HepG2 (cell line): ENCODE data around the gene ARRDC4. TPM values are rescaled to one million over a fixed set of nuclear protein-coding genes. Genes with fewer than 3 reads are reported as not detected.

ENCODE experiments used
- FOXM1 ChIP-seq: sonication (generic); formaldehyde crosslinking; IDR thresholded peaks from 2 replicates; pipeline ENCODE4 v1.5.0; 2020; ENCODE audit warnings: missing genetic modification reagents
- NRL ChIP-seq: sonication (generic); formaldehyde crosslinking; IDR thresholded peaks from 2 replicates; pipeline ENCODE4 v1.5.0; 2020; ENCODE audit warnings: missing genetic modification reagents, mild to moderate bottlenecking, moderate library complexity, borderline replicate concordance
- TAF15 ChIP-seq: fragments of 200-400 bp; formaldehyde crosslinking; IDR thresholded peaks from one replicate; pipeline ENCODE4 v1.6.1; 2018; ENCODE audit warnings: mild to moderate bottlenecking, low read depth, low read length; ENCODE audit not compliant: poor library complexity, severe bottlenecking
- ZNF546 ChIP-seq: sonication (generic); formaldehyde crosslinking; conservative IDR thresholded peaks from 2 replicates; pipeline ENCODE4 v1.8.1; 2023; ENCODE audit warnings: mild to moderate bottlenecking, missing genetic modification reagents
- ZNF720 ChIP-seq: sonication (generic); formaldehyde crosslinking; IDR thresholded peaks from 2 replicates; pipeline ENCODE4 v1.4.0; 2020; ENCODE audit warnings: missing genetic modification reagents
- ZNF737 ChIP-seq: sonication (generic); formaldehyde crosslinking; IDR thresholded peaks from 2 replicates; pipeline ENCODE4 v1.5.0; 2020; ENCODE audit warnings: missing genetic modification reagents, mild to moderate bottlenecking, borderline replicate concordance
- polyA plus RNA-seq, 8 experiments: library from polyadenylated mRNA; depleted of rRNA in 3 of 8; stranded (reverse) in 7 of 8; unstranded in 1 of 8; fragments of >200 nt; fragmentation: Illumina TruSeq in 4 of 8; extraction: Trizol in 4 of 8; gene quantifications; 2 replicates each; pipeline versions ENCODE4 v1.2.1 to v1.2.3, GENCODE V29; 2011 to 2016; ENCODE audit warnings: low read depth in 4 of 8, missing spikeins in 1 of 8, mixed read lengths in 1 of 8; ENCODE audit not compliant: insufficient read depth in 1 of 8
- total RNA-seq, 5 experiments: library from RNA; depleted of rRNA; stranded (reverse); fragments of >200 nt; fragmentation: Illumina TruSeq; extraction: Trizol; gene quantifications; 2 replicates each; pipeline ENCODE4 v1.2.3, GENCODE V29; 2016; ENCODE audit warnings: low read depth in 1 of 5
- TF ChIP-seq, protein P1 (sequence below): sonication (generic); formaldehyde crosslinking; IDR thresholded peaks from 2 replicates; pipeline ENCODE4 v1.5.0; 2020; ENCODE audit warnings: missing genetic modification reagents
- TF ChIP-seq, protein P2 (sequence below): IDR thresholded peaks from 2 replicates; pipeline ENCODE4 v1.4.0; 2020; ENCODE audit warnings: mild to moderate bottlenecking, missing genetic modification reagents
- TF ChIP-seq, protein P3 (sequence below): sonication (generic); formaldehyde crosslinking; IDR thresholded peaks from 2 replicates; pipeline ENCODE4 v1.8.1; 2022; ENCODE audit warnings: low read depth, mild to moderate bottlenecking, missing genetic modification reagents
- TF ChIP-seq, protein P4 (sequence below): sonication (generic); formaldehyde crosslinking; conservative IDR thresholded peaks from 2 replicates; pipeline ENCODE4 v1.8.0; 2022; ENCODE audit warnings: mild to moderate bottlenecking, moderate library complexity, missing genetic modification reagents
- TF ChIP-seq, protein P5 (sequence below): sonication (generic); formaldehyde crosslinking; IDR thresholded peaks from 2 replicates; pipeline ENCODE4 v1.9.0; 2021; ENCODE audit warnings: missing genetic modification reagents, borderline replicate concordance
- TF ChIP-seq, protein P6 (sequence below): conservative IDR thresholded peaks from 2 replicates; pipeline ENCODE4 v1.6.1; 2018; ENCODE audit warnings: missing genetic modification reagents
- TF ChIP-seq, protein P7 (sequence below): sonication (generic); formaldehyde crosslinking; IDR thresholded peaks from 2 replicates; pipeline ENCODE4 v1.4.0; 2020; ENCODE audit warnings: missing genetic modification reagents

The ARRDC4 gene
- total and polyA plus RNA-seq, 2 of the 13 experiments (the other 11 are each of a cell fraction or from before 2014, with no cell fraction given), result 1.5 to 2.5 TPM

DNA sequence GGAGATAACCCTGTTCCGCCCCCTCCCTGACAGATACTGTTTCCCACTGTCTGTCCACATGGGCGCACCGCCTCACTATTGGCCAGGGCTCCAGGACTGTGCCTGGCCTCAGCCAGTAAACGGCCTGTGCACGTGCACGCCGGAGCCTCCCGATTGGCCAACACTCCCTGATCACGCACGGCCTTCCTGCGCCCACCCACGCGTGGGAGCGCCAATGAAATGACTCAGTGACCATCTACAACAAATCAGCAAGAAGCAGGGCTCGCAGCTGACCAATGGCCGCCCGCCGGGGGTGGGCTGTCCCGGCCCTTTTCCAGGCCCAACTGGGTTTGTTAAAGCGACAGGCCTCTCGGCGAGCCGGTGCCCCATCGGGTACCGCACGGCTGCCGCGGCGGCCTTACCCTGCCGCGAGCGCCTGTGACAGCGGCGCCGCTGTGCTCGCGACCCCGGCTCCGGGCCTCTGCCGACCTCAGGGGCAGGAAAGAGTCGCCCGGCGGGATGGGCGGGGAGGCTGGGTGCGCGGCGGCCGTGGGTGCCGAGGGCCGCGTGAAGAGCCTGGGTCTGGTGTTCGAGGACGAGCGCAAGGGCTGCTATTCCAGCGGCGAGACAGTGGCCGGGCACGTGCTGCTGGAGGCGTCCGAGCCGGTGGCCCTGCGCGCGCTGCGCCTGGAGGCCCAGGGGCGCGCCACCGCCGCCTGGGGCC is at the start of gene ARRDC4 (continued):
- TF ChIP-seq, protein P1, sequence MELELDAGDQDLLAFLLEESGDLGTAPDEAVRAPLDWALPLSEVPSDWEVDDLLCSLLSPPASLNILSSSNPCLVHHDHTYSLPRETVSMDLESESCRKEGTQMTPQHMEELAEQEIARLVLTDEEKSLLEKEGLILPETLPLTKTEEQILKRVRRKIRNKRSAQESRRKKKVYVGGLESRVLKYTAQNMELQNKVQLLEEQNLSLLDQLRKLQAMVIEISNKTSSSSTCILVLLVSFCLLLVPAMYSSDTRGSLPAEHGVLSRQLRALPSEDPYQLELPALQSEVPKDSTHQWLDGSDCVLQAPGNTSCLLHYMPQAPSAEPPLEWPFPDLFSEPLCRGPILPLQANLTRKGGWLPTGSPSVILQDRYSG (CRISPR knock-in tag), result no peak
- TF ChIP-seq, protein P2, sequence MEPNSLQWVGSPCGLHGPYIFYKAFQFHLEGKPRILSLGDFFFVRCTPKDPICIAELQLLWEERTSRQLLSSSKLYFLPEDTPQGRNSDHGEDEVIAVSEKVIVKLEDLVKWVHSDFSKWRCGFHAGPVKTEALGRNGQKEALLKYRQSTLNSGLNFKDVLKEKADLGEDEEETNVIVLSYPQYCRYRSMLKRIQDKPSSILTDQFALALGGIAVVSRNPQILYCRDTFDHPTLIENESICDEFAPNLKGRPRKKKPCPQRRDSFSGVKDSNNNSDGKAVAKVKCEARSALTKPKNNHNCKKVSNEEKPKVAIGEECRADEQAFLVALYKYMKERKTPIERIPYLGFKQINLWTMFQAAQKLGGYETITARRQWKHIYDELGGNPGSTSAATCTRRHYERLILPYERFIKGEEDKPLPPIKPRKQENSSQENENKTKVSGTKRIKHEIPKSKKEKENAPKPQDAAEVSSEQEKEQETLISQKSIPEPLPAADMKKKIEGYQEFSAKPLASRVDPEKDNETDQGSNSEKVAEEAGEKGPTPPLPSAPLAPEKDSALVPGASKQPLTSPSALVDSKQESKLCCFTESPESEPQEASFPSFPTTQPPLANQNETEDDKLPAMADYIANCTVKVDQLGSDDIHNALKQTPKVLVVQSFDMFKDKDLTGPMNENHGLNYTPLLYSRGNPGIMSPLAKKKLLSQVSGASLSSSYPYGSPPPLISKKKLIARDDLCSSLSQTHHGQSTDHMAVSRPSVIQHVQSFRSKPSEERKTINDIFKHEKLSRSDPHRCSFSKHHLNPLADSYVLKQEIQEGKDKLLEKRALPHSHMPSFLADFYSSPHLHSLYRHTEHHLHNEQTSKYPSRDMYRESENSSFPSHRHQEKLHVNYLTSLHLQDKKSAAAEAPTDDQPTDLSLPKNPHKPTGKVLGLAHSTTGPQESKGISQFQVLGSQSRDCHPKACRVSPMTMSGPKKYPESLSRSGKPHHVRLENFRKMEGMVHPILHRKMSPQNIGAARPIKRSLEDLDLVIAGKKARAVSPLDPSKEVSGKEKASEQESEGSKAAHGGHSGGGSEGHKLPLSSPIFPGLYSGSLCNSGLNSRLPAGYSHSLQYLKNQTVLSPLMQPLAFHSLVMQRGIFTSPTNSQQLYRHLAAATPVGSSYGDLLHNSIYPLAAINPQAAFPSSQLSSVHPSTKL (CRISPR knock-in tag), result peak; percentile 65
- TF ChIP-seq, protein P3, sequence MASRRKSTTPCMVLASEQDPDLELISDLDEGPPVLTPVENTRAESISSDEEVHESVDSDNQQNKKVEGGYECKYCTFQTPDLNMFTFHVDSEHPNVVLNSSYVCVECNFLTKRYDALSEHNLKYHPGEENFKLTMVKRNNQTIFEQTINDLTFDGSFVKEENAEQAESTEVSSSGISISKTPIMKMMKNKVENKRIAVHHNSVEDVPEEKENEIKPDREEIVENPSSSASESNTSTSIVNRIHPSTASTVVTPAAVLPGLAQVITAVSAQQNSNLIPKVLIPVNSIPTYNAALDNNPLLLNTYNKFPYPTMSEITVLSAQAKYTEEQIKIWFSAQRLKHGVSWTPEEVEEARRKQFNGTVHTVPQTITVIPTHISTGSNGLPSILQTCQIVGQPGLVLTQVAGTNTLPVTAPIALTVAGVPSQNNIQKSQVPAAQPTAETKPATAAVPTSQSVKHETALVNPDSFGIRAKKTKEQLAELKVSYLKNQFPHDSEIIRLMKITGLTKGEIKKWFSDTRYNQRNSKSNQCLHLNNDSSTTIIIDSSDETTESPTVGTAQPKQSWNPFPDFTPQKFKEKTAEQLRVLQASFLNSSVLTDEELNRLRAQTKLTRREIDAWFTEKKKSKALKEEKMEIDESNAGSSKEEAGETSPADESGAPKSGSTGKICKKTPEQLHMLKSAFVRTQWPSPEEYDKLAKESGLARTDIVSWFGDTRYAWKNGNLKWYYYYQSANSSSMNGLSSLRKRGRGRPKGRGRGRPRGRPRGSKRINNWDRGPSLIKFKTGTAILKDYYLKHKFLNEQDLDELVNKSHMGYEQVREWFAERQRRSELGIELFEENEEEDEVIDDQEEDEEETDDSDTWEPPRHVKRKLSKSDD (CRISPR knock-in tag), result no peak
- TF ChIP-seq NRL (CRISPR knock-in tag) (no peak), FOXM1 (no peak), ZNF546 (no peak), TAF15 (no peak), ZNF720 (no peak), ZNF737 (no peak)
- TF ChIP-seq, protein P4, sequence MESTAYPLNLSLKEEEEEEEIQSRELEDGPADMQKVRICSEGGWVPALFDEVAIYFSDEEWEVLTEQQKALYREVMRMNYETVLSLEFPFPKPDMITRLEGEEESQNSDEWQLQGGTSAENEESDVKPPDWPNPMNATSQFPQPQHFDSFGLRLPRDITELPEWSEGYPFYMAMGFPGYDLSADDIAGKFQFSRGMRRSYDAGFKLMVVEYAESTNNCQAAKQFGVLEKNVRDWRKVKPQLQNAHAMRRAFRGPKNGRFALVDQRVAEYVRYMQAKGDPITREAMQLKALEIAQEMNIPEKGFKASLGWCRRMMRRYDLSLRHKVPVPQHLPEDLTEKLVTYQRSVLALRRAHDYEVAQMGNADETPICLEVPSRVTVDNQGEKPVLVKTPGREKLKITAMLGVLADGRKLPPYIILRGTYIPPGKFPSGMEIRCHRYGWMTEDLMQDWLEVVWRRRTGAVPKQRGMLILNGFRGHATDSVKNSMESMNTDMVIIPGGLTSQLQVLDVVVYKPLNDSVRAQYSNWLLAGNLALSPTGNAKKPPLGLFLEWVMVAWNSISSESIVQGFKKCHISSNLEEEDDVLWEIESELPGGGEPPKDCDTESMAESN, result peak; percentile 32; the same call in 1 of the 2 replicates
- TF ChIP-seq, protein P5, sequence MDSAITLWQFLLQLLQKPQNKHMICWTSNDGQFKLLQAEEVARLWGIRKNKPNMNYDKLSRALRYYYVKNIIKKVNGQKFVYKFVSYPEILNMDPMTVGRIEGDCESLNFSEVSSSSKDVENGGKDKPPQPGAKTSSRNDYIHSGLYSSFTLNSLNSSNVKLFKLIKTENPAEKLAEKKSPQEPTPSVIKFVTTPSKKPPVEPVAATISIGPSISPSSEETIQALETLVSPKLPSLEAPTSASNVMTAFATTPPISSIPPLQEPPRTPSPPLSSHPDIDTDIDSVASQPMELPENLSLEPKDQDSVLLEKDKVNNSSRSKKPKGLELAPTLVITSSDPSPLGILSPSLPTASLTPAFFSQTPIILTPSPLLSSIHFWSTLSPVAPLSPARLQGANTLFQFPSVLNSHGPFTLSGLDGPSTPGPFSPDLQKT, result no peak
- TF ChIP-seq, protein P6, sequence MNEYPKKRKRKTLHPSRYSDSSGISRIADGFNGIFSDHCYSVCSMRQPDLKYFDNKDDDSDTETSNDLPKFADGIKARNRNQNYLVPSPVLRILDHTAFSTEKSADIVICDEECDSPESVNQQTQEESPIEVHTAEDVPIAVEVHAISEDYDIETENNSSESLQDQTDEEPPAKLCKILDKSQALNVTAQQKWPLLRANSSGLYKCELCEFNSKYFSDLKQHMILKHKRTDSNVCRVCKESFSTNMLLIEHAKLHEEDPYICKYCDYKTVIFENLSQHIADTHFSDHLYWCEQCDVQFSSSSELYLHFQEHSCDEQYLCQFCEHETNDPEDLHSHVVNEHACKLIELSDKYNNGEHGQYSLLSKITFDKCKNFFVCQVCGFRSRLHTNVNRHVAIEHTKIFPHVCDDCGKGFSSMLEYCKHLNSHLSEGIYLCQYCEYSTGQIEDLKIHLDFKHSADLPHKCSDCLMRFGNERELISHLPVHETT (CRISPR knock-in tag), result no peak
- TF ChIP-seq, protein P7, sequence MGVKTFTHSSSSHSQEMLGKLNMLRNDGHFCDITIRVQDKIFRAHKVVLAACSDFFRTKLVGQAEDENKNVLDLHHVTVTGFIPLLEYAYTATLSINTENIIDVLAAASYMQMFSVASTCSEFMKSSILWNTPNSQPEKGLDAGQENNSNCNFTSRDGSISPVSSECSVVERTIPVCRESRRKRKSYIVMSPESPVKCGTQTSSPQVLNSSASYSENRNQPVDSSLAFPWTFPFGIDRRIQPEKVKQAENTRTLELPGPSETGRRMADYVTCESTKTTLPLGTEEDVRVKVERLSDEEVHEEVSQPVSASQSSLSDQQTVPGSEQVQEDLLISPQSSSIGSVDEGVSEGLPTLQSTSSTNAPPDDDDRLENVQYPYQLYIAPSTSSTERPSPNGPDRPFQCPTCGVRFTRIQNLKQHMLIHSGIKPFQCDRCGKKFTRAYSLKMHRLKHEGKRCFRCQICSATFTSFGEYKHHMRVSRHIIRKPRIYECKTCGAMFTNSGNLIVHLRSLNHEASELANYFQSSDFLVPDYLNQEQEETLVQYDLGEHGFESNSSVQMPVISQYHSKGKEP (CRISPR knock-in tag), result no peak
